Eye (tissue), 1 donor: ENCODE results near the gene TTLL9.

ENCODE experiments used
- DNase-seq: peaks from one replicate; pipeline ENCODE4 v3.0.0-alpha.2; 2015

Gene TTLL9

DNA sequence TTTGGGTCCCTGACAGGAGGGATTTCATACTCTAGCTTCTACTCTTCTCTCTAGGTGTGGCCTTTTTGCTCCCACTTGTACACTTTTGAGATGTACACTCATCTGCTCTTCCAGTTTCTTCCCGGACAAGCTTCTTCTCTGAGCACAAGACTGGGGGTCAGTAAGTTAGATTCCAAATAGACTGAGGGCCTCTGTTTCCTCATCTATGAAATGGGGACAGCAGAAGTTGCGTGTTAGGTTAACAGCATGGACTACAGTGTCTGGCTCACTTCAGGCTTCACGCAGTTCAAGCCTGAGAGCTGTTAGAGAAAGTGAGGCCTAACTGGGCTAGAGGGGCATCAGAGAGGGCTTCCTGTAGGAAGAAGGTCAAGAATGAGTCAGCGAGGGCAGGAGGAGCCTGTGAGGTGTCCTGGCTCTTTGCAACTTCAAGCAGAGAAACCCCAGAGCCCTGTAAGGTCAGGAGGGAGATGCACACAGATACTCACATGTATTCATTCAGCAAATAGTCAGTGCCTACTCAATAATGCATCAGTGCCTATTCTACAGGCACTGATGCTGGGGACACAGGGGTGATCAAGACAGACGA lies 118.1 kb downstream of the TTLL9 start:
- DNase-seq, result no peak

DNA sequence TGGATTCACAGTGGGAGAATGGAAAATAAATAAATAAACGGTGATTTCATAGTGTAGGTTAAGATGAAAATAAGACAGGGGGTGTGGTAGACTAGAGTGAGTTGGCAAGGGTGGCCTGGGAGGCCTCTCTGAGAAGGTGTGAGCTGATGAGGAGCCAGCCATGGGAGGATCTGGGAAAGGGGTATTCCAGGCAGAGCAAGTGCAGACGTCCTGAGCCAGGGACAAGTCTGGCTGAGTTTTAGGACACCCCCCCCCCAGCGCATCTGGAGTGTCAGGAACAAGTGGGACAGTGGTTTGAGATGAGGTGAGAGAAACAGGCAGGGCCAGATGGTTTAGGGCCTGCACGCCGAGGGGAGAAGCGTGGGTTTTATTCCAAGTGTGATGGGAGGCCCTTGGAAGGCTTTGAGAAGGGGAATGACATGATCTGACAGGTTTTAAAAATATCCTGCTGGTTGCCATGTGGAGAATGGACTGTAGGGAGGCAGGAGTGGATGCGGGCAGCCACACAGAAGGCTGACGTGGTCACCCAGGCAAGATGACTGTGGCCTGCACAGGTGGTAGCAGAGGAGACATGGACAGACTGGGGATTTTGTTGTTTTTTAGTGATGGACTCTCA lies 118.7 kb downstream of the TTLL9 start:
- DNase-seq, result no peak

DNA sequence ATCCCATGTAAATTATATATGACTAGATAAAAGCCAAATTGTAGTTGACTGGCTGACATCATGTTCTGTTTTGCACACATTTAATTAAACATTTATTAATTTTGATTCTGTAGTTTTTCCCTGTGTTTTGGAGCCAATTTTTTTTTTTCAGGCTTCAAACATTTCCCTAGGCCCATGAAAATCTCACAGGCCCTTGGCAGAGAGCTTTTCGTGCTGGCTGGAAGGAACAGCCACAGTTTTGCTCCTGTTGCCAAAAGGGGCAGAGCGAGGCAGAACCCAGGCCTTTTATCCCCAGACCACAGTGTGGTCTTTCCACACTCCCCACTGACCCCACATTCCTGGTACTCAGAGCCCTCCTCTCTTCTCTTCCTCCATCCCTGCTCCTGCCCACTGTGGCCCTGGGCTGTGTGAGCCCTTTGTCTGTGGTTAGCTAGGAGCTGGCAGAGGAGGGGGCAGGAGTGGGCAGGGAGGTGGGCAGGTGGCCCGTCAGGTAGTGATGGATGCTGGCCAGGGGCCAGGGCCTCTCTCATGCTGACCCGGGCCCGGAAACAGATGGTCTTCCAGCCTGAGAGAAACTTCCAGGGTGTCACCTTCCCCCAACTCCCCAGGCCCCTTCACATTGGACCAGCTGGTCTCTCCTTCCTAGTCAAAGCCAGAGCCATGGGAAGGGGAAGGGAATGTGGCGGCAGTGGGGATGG lies 120.4 kb downstream of the TTLL9 start:
- DNase-seq, result no peak

DNA sequence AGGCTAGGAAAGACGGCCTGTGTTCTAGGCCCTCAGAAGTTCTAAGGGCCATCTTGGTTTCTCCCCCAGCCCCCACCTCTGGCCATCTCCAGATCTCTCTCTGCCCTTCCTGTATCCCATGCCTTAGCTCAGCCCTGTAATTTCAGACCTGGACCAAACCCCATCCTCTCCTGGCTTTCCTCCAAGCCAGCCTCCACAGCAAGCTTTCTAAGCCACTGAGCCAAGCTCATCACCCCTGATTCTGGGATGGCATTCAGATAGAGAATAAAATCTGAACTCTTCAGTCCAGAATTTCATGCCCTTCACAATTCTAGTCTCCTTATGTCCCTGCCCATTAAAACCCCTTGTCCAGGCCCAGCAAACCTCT lies 120.9 kb downstream of the TTLL9 start:
- no peak for DNase-seq

DNA sequence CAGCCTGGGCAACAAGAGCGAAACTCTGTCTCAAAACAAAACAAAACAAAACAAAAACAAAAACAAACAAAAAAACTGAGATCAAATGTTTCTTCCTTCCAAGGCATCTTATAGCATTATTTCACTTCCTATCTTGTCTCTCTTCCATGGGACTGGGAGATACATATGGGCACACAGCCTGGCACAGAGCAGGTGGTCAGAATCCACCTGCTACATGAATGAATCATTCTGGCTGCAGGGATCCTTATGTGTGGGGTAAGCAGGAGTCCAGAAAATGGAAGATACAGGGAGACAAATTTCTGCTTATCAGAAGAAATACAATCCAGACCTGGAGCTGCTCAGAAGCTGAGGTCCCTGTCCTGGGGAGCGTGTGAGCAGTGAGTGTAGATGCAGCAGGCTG lies 121.7 kb downstream of the TTLL9 start:
- no peak for DNase-seq
